NCI-H2196 (cell line): ENCODE data around the gene EPB41L4A.
"Not testable (repeated sequence)": the region's sequence is repeated elsewhere in the genome, so short reads cannot be mapped to it uniquely, and the experiment has no call there.

Experiments
- DNase-seq: peaks from one replicate; lab custom pipeline; 2025; ENCODE audit not compliant: unreplicated experiment; lab: John Stamatoyannopoulos, UW

The EPB41L4A gene

DNA sequence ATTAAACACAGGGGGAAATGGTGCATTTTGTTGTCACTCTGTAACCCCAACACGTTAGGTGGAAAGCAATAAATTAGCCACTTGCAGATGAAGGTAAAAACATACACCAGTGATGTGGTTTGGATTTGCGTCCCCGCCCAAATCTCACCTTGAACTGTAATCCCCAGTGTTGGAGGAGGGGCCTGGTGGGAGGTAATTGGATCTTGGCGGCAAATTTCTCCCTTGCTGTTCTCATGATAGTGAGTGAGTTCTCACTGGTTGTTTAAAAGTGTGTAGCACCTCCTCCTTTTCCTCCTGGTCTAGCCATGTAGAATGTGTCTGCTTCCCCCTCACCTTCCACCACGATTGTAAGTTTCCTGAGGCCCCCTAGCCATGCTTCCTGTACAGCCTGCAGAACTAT lies 17.2 kb downstream of the EPB41L4A start:
- DNase-seq: no peak

DNA sequence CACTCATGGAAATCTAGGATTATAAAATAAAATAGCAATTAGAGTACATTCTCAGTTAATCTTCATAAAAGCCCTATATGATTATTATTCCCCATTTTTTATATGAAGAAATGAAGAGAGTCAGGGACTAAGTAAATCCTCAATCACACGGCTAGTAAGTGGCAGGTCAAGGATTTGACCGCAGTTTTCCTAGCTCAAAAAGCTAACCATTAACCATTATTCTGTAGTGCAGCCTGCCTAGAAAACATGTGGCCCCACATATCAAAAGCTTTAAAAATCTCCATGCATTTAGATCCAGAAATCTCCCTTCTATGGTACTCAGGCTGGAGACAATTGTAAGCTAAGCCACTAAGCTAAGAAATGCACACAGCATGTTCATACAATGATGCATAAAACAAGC lies 21.4 kb downstream of the EPB41L4A start:
- no peak for DNase-seq

DNA sequence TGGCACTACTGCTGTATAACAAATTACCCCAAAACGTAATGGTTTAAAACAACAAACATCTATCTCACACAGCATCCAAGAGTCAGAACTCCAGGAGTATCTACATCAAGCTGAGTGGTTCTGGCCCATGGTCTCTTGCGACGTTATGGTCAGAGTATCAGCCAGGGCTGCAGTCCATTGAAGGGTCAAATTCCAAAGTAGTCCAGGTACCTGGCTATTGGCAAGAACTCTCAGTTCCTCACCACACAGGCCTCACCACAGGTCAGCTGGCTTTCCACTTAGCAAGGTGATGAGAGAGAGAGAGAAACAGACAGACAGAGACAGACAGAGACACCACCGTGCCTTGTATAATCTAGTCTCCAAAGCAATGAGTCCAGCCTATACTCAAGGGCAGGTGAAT lies 22.6 kb downstream of the EPB41L4A start:
- DNase-seq: no peak

DNA sequence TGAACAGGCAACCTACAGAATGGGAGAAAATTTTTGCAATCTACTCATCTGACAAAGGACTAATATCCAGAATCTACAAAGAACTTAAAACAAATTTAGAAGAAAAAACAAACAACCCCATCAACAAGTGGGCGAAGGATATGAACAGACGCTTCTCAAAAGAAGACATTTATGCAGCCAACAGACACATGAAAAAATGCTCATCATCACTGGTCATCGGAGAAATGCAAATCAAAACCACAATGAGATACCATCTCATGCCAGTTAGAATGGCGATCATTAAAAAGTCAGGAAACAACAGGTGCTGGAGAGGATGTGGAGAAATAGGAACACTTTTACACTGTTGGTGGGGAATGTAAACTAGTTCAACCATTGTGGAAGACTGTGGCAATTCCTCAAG lies 23.8 kb downstream of the EPB41L4A start:
- not testable (repeated sequence) for DNase-seq

DNA sequence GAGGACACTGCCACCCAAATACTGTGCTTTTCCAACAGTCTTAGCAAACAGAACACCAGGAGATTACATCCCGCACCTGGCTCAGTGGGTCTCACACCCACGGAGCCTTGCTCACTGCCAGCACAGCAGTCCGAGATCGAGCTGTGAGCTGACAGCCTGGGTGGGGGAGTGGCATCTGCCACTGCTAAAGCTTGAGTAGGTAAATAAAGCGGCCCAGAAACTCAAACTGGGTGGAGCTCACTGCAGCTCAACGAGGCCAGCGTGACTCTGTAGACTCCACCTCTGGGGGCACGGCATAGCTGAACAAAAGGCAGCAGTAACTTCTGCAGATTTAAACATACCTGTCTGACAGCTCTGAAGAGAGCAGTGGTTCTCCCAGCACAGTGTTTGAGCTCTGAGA lies 28.8 kb downstream of the EPB41L4A start:
- no peak for DNase-seq

DNA sequence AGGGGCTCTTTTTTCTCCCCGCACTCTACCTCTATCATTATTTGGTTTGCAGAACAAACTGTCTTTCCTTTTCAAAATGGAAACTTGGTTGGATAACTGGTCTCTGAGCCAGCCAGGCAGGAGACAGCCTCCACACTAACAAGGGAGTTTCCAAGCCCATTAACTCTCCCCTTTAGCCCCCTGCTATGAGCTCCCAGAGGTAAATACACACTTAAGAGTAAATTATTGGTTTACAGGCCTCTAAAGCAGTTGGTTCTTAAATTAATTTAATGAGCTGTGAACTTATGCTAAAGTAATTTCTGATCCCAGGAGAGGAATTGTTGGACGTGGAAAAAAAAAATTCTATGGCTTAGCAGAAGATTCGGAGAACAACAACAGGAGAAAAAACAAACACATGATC lies 30.3 kb downstream of the EPB41L4A start:
- no peak for DNase-seq

DNA sequence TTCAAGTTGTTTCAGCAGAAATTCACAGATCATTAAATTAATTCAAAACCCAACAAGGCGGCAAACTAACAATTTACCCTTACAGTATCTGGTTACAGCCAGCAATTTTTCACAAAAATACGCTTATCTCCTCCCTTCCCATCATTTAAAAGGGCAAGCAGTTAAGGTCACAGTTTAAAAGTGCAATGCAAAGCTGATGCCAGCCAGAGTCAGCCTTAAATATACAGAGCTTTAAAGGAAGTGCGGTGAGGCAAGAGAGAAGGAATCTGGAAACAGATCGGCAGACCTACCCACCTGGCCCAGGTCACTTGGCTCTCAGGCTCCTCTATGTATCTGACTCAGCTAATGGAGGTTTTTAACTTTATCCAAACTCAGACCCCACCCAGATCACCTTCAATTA lies 31.0 kb downstream of the EPB41L4A start:
- DNase-seq: no peak

DNA sequence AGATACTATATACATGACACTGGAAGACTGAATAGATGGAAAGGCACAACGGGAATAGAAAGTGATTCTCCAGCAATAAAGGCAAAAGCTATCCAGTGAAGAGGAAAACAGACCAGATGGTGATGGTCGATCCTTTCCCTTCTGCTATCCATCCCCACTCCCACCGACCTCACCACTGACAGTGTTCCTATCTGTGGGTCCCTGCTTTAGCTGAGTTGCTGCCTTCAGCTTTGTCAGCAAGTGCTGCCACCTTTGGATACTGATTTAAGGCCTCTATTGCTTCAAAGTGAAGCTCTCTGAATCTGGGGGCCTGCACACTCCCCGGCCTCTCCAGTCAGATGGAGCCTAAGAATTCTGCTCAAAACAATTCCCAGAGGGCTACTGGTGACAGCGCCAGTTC lies 32.3 kb downstream of the EPB41L4A start:
- DNase-seq: no peak

DNA sequence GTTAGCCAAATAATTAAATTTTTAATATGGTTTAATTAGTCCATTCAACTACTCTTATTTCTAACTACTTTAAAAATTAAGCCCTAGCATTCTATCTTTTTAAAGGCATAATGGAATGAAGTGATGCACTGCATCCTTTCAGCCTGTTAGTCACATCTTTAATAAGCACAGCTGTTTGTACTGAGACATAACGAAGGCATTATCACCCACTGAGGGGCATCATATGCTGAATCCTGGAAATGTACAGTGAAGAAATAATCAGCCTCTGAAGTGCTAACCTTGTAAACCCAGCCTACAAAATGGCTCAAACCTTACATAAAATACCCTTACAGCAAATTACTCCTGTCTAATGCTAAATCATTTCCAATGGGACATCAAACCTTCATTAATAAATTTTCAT lies 33.1 kb downstream of the EPB41L4A start:
- no peak for DNase-seq

DNA sequence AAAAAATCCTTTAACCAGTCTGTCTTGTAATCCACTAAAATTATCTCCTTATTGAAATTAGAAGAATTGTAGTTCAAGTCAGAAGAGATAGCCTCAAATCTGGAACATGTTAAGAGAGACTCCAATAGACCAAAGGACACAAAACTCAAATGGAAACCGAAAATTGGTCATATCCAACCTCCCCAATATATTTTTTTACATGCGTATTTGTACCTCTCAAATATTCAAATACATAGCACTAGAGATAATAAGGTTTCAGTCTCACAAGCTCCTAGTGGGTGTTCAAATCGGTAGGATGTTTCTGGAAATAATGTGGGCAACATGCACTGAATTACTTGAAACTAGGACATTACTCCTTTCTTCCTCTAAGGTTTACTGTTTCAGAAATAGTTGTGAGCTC lies 33.5 kb downstream of the EPB41L4A start:
- DNase-seq: no peak

DNA sequence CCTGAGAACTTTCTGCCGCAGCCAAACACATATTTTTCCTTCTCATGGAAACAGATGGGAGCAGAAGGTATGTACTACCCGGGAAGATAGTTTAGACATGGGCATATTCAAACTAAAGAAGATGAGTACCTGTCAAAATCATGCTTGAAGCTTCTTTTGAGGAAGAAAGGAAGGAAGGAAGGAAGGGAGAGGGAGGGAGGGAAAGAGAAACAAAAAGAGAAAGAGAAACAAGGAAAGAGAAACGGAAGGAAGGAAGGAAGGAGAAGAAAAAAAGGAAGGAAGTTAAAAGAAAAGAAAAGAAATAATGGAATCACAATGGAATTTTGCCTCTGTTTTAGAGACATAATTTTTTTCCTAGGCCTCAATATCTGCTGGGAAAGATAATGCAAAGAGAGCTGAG lies 34.6 kb downstream of the EPB41L4A start:
- DNase-seq: no peak

DNA sequence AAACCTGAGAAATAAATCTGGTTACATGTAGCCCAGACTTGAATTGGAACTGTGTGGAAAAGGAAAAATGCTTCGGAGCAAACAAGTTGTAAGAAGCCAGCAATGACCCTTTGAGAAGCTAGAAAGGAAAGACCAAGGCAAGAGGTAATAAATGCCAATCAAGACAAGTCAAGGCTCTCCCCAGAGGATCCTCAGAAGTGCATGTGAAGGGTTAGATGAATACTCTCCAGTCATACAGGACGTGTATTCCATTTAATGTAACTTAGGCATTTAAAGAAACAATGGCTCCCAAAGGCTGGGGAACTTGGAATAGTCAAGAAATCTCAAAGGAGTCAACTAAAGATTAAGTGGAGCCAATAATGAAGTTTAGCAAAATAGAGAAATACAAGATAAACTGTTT lies 36.2 kb downstream of the EPB41L4A start:
- DNase-seq: no peak

DNA sequence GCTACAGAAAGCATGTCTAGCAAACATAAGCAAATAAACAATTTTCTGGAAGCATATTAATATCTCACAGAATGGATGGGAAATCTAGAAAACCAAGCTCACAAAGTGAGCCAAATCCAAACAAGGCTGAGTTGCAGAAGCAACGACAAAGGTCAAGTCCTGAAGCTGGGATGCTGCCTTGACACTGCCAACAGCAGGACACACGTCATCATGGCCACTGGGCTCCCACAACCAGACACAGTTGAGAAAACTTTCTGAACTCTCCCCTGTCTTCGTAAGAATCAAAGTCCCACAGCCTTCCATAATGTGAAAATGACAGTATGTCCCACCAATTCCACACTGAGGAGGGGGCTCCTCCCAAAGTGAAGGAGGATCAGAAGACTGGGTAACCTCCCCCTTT lies 37.6 kb downstream of the EPB41L4A start:
- DNase-seq: no peak

DNA sequence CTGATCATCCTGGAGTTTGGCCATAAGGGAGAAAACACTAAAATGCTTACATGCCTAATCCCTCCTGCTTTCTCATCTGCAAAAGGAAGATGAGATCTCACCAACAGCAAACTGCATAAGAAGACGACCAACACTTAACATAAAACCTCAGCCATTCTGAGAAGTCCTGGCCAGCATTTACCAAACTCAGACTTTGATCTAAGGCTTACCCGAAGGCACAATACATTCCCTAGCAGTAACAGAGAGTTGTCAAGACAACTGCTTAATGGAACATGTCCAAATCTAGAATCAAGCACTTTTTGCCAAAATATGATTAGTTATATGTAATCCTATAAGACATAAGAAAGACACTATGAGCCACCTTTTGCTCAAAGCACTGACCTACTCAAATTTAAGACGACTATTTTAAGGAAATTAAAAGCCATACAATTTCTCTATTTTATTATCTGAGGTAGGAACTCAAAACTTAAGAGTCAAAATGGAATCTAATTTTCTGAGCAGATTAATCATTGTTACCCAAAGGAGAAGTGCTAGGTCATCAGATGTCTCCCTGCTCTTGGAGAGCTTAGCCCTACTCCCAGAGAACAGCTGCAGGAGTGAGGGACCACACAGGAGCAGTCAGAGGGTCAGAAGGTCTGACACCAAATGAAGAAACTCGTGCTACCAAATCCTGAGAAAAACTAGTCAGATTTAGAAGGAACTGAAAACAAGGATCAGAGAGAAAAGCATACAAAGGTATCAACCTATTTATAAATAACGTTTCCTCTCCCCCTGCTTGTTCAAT lies 39.3 kb downstream of the EPB41L4A start:
- DNase-seq: no peak

DNA sequence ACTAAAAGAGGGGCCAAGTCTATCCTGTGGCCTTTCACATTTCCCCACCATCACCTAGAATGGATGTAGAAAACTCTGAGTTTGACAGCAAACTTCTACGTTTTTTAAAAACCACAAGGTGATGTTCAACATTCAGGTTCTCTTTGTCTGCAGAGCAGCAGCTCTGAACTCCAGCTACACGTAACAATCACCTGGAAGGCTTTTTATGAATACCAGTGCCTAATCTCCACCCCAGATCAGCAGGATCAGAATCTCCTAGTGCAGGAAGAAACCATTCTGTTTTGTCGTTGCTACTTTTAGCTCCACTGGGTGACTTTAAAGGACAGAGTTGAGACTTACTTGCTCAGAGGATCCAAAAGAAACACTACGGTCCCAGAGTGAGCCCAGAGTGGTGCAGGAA lies 44.3 kb downstream of the EPB41L4A start:
- DNase-seq: no peak

DNA sequence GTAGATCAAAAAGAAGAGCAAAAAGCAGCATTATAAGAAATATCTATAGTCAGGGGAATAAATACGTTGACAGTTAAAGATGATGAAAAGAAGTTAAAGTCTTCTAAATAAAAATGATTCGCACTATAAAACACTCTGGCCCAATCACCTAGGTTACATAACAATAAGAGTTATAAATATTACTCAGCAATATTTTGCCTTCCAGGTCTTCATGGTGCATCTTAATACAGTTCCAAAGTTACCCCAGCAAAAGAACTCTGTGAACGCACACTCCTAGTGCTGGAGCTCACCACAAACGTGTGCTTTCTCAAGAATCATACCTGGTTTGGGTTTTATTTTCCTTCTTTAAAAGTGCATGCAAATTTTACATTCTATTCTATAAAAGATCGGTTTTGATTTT lies 44.7 kb downstream of the EPB41L4A start:
- DNase-seq: no peak

DNA sequence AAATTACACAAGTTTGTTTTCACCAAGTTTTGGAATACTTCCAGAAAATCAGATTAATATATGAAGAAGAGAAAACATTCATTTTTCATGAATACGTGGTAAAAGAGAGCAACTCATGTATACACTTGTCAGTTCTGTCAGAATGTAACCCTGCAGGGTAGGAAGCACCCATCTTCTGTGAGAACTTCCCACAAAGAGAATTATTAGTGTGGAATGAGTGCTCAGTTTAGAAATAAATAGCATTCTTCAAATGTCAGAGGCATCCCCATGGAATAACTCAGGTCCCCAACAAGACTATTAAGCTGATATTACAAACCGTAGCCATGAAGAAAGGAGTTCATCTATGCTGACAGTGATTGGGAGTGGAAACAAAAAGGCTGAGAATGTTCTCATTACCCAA lies 45.2 kb downstream of the EPB41L4A start:
- DNase-seq: no peak

DNA sequence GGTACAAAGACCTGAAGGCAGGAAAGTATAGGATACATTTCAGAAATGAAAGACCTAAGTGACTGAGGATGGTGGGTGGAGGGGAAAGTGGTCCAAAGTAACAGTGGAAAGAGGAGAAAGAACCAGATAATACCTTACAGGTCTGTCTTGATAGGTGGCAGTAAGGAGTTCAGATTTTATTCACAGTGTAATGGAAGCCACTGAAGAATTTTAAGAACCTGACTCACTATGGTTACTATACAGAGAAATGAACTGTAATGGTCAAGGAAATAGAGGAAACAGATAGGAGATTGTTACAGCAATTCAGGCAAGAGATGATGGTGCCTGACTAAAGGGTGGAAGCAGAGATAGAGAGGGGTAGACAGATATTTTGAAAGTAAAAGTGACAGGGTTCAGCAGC lies 46.5 kb downstream of the EPB41L4A start:
- no peak for DNase-seq

DNA sequence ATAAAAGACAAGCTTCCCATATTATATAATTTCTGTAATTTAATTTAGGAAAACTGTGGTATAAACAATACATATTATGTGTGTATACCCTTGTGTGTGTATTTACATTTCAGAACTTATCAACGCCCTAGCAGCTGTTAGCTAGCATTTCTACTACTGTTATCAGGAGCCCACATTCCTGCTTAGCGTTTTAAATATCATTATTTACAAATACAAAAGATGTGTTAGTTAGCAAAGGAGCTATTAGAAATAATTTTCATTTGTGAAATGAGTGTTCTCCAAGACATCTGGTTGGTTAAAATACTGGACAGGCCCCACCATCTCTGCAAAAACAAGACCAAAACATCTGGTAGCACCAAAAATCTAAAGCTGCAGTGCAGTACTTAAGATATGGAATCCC lies 48.0 kb downstream of the EPB41L4A start:
- DNase-seq: no peak

DNA sequence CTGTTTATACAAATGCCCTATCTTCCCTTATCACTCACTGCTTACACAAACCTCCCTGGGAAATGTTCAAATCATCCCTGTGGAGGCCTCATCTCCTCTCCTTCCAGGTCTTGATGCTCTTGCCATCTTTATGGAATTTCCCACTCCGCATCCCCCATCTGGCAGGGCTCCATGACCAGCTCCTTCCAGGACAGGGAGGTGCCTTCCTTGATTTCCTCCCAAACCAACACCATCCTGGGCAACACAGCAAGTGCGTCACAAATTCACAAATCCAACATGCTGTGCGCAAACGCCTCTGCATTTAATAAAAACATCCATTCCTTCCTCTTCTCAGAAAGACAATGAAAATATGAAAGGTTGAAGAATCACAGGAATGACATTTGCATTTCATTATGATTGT lies 51.7 kb downstream of the EPB41L4A start:
- no peak for DNase-seq

DNA sequence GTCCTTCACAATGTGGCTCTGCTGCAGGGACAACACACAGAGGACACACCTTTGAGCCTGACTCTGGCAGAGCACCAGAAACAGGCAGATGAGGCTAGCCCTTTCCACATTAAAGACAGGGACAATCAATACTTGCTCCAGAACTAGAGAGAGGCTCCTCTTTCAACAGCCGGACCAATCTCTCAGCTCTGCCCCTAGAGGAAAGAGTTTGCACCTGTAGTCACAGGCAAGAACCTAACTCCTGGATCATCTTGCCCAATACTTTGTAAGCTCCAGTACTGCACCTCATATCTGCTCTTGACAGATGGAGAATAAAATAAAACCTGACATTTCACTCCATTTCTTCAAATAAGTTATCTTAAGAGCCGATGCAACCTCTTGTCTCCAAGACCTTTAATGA lies 52.1 kb downstream of the EPB41L4A start:
- no peak for DNase-seq

DNA sequence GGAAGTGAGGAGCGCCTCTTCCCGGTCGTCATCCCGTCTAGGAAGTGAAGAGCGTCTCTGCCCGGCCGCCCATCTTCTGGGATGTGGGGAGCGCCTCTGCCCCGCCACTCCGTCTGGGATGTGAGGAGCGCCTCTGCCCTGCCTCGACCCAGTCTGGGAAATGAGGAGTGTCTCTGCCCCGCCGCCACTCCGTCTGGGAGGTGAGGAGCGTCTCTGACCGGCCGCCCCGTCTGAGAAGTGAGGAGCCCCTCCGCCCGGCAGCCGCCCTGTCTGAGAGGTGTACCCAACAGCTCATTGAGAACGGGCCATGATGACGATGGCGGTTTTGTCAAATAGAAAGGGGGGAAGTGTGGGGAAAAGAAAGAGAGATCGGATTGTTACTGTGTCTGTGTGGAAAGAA lies 58.3 kb downstream of the EPB41L4A start:
- not testable (repeated sequence) for DNase-seq

DNA sequence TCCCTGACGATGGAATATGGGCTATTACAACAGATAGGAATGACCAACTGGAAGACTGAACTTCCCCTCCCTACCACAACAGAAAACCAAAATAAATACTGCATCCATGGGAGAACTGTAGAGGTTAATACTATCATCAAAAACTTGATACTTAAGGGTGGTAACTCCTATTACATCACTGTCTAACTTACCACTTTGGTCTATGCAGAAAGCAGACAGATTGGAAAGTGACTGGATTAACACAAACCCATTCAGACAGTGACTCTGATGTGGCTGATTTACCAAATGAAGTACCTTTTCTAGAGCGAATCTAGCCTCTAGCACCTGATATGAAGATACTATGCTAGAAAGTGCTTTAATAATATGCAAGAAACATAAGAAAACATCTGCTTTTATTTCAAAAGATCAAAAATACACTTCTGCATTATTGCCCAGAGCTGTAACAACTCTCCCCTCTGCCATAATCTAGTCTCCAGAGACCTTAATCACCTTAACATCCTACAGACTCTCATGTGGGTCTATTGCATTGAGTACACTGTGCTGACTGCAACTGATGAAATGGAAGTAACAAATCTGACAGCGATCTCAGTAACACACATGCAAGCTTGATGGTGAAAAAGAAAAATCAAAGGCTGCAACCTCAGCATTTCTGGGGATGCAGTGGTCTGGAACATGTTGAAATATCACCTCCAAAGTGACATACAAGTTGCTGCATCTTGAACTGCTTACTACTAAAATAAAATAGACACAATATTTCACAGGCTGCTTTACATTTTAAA lies 62.7 kb downstream of the EPB41L4A start:
- DNase-seq: no peak
